Neural progenitor cell (in vitro differentiated cells): ENCODE results near the gene GPR179.
"Not testable (repeated sequence)": the region's sequence is repeated elsewhere in the genome, so short reads cannot be mapped to it uniquely, and the experiment has no call there.

Source experiments
- EZH2 ChIP-seq: fragments of 200-600 bp; sonication (generic); IDR thresholded peaks from 2 replicates; pipeline ENCODE4 v1.6.1; 2017; ENCODE audit warnings: antibody characterized with exemption, mild to moderate bottlenecking, moderate library complexity
- TF ChIP-seq, protein P1 (sequence below): fragments of 200-600 bp; sonication (generic); IDR thresholded peaks from 2 replicates; pipeline ENCODE4 v1.5.1; 2017; ENCODE audit warnings: antibody characterized with exemption, mild to moderate bottlenecking

DNA sequence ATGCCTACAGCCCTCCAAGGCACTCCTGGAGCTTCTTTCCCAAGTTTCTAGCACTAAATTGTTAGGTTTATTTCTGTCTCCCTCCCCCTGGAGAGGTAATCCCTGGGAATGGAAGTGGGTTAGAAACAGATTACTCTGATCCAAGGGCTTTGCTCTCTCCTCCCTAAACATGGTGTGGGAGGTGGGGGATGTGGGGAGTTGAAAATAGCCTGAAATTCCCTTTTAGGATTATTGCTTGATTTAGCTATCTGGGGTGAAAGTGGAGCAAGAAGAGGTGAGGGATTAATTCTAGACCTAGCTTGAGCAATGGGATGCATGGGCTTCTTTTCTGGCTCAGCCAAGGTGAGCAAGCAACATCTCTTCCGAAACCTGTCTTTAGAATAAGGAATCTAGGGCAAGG is 54.0 kb downstream of the GPR179 start:
- TF ChIP-seq, protein P1, sequence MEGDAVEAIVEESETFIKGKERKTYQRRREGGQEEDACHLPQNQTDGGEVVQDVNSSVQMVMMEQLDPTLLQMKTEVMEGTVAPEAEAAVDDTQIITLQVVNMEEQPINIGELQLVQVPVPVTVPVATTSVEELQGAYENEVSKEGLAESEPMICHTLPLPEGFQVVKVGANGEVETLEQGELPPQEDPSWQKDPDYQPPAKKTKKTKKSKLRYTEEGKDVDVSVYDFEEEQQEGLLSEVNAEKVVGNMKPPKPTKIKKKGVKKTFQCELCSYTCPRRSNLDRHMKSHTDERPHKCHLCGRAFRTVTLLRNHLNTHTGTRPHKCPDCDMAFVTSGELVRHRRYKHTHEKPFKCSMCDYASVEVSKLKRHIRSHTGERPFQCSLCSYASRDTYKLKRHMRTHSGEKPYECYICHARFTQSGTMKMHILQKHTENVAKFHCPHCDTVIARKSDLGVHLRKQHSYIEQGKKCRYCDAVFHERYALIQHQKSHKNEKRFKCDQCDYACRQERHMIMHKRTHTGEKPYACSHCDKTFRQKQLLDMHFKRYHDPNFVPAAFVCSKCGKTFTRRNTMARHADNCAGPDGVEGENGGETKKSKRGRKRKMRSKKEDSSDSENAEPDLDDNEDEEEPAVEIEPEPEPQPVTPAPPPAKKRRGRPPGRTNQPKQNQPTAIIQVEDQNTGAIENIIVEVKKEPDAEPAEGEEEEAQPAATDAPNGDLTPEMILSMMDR: not testable (repeated sequence)
- not testable (repeated sequence) for TF ChIP-seq EZH2
